HL-60 (cell line): ENCODE results near the gene GRB7.

Experiments
- GABPA ChIP-seq: IDR thresholded peaks from 2 replicates; pipeline ENCODE4 v1.6.1; 2012; ENCODE audit warnings: low read depth
- POLR2AphosphoS5 ChIP-seq: IDR thresholded peaks from 2 replicates; pipeline ENCODE4 v1.6.1; 2012; ENCODE audit warnings: low read depth
- REST ChIP-seq: IDR thresholded peaks from 2 replicates; pipeline ENCODE4 v1.6.1; 2012; ENCODE audit warnings: low read depth; ENCODE audit not compliant: insufficient replicate concordance
- SPI1 ChIP-seq: IDR thresholded peaks from 2 replicates; pipeline ENCODE4 v1.6.1; 2012; ENCODE audit warnings: low read depth, mild to moderate bottlenecking, borderline replicate concordance
- TF ChIP-seq, protein P1 (sequence below): IDR thresholded peaks from one replicate; pipeline ENCODE4 v1.5.1; 2011; ENCODE audit warnings: low read length, control low read depth, inconsistent platforms; ENCODE audit not compliant: insufficient read depth

- no peak for TF ChIP-seq POLR2AphosphoS5
- TF ChIP-seq, protein P1, sequence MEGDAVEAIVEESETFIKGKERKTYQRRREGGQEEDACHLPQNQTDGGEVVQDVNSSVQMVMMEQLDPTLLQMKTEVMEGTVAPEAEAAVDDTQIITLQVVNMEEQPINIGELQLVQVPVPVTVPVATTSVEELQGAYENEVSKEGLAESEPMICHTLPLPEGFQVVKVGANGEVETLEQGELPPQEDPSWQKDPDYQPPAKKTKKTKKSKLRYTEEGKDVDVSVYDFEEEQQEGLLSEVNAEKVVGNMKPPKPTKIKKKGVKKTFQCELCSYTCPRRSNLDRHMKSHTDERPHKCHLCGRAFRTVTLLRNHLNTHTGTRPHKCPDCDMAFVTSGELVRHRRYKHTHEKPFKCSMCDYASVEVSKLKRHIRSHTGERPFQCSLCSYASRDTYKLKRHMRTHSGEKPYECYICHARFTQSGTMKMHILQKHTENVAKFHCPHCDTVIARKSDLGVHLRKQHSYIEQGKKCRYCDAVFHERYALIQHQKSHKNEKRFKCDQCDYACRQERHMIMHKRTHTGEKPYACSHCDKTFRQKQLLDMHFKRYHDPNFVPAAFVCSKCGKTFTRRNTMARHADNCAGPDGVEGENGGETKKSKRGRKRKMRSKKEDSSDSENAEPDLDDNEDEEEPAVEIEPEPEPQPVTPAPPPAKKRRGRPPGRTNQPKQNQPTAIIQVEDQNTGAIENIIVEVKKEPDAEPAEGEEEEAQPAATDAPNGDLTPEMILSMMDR: no peak
- TF ChIP-seq SPI1: no peak
- no peak for TF ChIP-seq GABPA
- TF ChIP-seq REST: no peak
These were observed 41.0 kb upstream of the GRB7 start for GRCh38 chr17:39696731-39697130.
